Astrocyte (in vitro differentiated cells and primary cell): ENCODE results near the gene RNF169. TPM values are rescaled to one million over a fixed set of nuclear protein-coding genes. Genes with fewer than 3 reads are reported as not detected.

Experiments
- DNase-seq: peaks from one replicate; pipeline ENCODE4 v3.0.0-alpha.2; 2010; ENCODE audit warnings: low read depth
- FAIRE-seq: peaks from 2 replicates; lab custom pipeline; 2011; peaks lifted over from hg19 to GRCh38; lab: Jason Lieb, UNC
- H2AFZ ChIP-seq: 2 replicates; pipeline ENCODE4 v1.6.0; 2012; ENCODE audit warnings: low read depth, low read length, inconsistent platforms
- H3K27ac ChIP-seq: 2 replicates; pipeline ENCODE4 v1.5.1; 2011; ENCODE audit warnings: low read depth, low read length, inconsistent platforms
- H3K27me3 ChIP-seq: 2 replicates; pipeline ENCODE4 v1.6.0; 2011; ENCODE audit warnings: low read length, inconsistent platforms; ENCODE audit not compliant: insufficient read depth
- H3K36me3 ChIP-seq: 2 replicates; pipeline ENCODE4 v1.5.1; 2011; ENCODE audit warnings: low read length, inconsistent platforms; ENCODE audit not compliant: insufficient read depth
- H3K4me1 ChIP-seq: 2 replicates; pipeline ENCODE4 v1.5.1; 2011; ENCODE audit warnings: low read length, inconsistent platforms; ENCODE audit not compliant: insufficient read depth
- H3K4me2 ChIP-seq: 2 replicates; pipeline ENCODE4 v1.6.0; 2012; ENCODE audit warnings: low read length, inconsistent platforms
- H3K4me3 ChIP-seq: 2 replicates; pipeline ENCODE4 v1.5.1; 2011; ENCODE audit warnings: low read depth, mild to moderate bottlenecking, low read length, inconsistent platforms; ENCODE audit not compliant: insufficient read depth
- H3K79me2 ChIP-seq: 2 replicates; pipeline ENCODE4 v1.6.0; 2012; ENCODE audit warnings: mild to moderate bottlenecking, low read length, inconsistent platforms; ENCODE audit not compliant: insufficient read depth
- H3K9ac ChIP-seq: 2 replicates; pipeline ENCODE4 v1.6.0; 2012; ENCODE audit warnings: mild to moderate bottlenecking, low read length, inconsistent platforms
- H3K9me3 ChIP-seq: 2 replicates; pipeline ENCODE4 v1.5.1; 2012; ENCODE audit warnings: low read depth, mild to moderate bottlenecking, low read length, inconsistent platforms; ENCODE audit not compliant: insufficient read depth
- H4K20me1 ChIP-seq: 2 replicates; pipeline ENCODE4 v1.6.0; 2012; ENCODE audit warnings: low read length, inconsistent platforms; ENCODE audit not compliant: insufficient read depth
- H3K27ac Mint-ChIP-seq: one replicate; pipeline ENCODE4 v1.8.0; 2021; ENCODE audit warnings: mild to moderate bottlenecking, mixed read lengths; ENCODE audit not compliant: unreplicated experiment
- H3K27me3 Mint-ChIP-seq: one replicate; pipeline ENCODE4 v1.8.0; 2021; ENCODE audit warnings: low read depth, mixed read lengths; ENCODE audit not compliant: unreplicated experiment
- H3K36me3 Mint-ChIP-seq: one replicate; pipeline ENCODE4 v1.8.0; 2021; ENCODE audit warnings: low read depth, mixed read lengths; ENCODE audit not compliant: unreplicated experiment
- H3K4me1 Mint-ChIP-seq: one replicate; pipeline ENCODE4 v1.8.0; 2021; ENCODE audit warnings: low read depth, mixed read lengths; ENCODE audit not compliant: unreplicated experiment
- H3K4me3 Mint-ChIP-seq: one replicate; pipeline ENCODE4 v1.8.0; 2021; ENCODE audit warnings: mild to moderate bottlenecking, moderate library complexity, mixed read lengths; ENCODE audit not compliant: unreplicated experiment
- H3K9me3 Mint-ChIP-seq: one replicate; pipeline ENCODE4 v1.8.0; 2021; ENCODE audit warnings: mild to moderate bottlenecking, mixed read lengths; ENCODE audit not compliant: unreplicated experiment
- CTCF ChIP-seq: IDR thresholded peaks from 2 replicates; pipeline ENCODE4 v1.5.1; 2011; ENCODE audit warnings: low read depth, mild to moderate bottlenecking, inconsistent platforms, low read length, moderate library complexity; ENCODE audit not compliant: insufficient read depth
- EZH2 ChIP-seq: IDR thresholded peaks from 2 replicates; pipeline ENCODE4 v1.6.1; 2012; ENCODE audit warnings: mild to moderate bottlenecking, low read length, inconsistent platforms; ENCODE audit not compliant: insufficient read depth
- total RNA-seq: library from RNA; stranded (reverse); gene quantifications from 2 replicates; pipeline ENCODE4 v1.2.1, GENCODE V29; 2021

RNF169 gene
- total RNA-seq, 1 donor from 2014 or later = 10.7 TPM

- Mint-ChIP-seq H3K9me3 (no peaks in the 10 kb centered on the region), H3K36me3 (peaks cover 30% of the 10 kb centered on the region), H3K27ac (peak overlapping the region; percentile 26), H3K4me1 (peaks cover 23% of the 10 kb centered on the region), H3K27me3 (no peaks in the 10 kb centered on the region), H3K4me3 (no peak overlapping the region)
- DNase-seq (no peak), FAIRE-seq (no peak)
- H3K79me2 ChIP-seq = no peaks in the 10 kb centered on the region
- H3K27me3 ChIP-seq = no peaks in the 10 kb centered on the region
- no peaks in the 10 kb centered on the region for H3K9me3 ChIP-seq
- no peak for TF ChIP-seq CTCF
- TF ChIP-seq EZH2 = no peak
- H3K4me1 ChIP-seq = peaks cover 4% of the 10 kb centered on the region
- peaks cover 38% of the 10 kb centered on the region for H3K36me3 ChIP-seq
- no peak overlapping the region for H2AFZ ChIP-seq
- H3K27ac ChIP-seq = no peak overlapping the region
- H3K9ac ChIP-seq = no peak overlapping the region
- no peak overlapping the region for H3K4me3 ChIP-seq
- peaks cover 5% of the 10 kb centered on the region for H4K20me1 ChIP-seq
- H3K4me2 ChIP-seq = no peak overlapping the region
Measured at GRCh38 chr11:74839446-74839845, 90.8 kb downstream of the RNF169 start.

DNA sequence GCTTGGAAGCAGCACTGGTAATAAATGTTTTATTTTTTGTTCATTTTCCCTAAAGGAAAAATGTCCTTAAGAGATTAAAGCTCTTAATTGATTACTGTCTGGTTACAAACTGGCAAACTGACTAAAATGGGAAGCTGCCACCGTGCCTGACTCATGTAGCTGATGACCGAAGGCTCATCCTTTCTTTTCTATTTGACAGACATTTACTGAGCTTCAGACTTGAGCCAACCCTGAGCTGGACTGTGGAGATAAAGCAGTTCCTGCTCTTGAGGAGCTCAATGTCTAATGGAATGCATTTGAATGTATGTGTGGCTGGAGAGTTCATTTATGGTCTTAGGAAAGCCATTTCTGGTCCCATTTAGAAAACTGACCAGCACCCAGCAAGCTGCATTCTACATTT, 91.3 kb downstream of the RNF169 start:
- Histone ChIP-seq H2AFZ (no peak overlapping the region), H3K9ac (no peak overlapping the region), H3K4me3 (no peak overlapping the region), H3K79me2 (no peaks in the 10 kb centered on the region), H3K27ac (no peak overlapping the region), H3K4me2 (peak overlapping the region; percentile 7), H3K4me1 (peaks cover 4% of the 10 kb centered on the region), H3K9me3 (no peaks in the 10 kb centered on the region), H3K36me3 (peaks cover 38% of the 10 kb centered on the region), H4K20me1 (peaks cover 5% of the 10 kb centered on the region), H3K27me3 (no peaks in the 10 kb centered on the region)
- no peak overlapping the region for H3K27ac Mint-ChIP-seq
- no peaks in the 10 kb centered on the region for H3K27me3 Mint-ChIP-seq
- TF ChIP-seq CTCF = no peak
- no peak for TF ChIP-seq EZH2
- DNase-seq (peak; percentile 19), FAIRE-seq (no peak)
- peaks cover 23% of the 10 kb centered on the region for H3K4me1 Mint-ChIP-seq
- H3K9me3 Mint-ChIP-seq = no peaks in the 10 kb centered on the region
- no peak overlapping the region for H3K4me3 Mint-ChIP-seq
- peaks cover 27% of the 10 kb centered on the region for H3K36me3 Mint-ChIP-seq

DNA sequence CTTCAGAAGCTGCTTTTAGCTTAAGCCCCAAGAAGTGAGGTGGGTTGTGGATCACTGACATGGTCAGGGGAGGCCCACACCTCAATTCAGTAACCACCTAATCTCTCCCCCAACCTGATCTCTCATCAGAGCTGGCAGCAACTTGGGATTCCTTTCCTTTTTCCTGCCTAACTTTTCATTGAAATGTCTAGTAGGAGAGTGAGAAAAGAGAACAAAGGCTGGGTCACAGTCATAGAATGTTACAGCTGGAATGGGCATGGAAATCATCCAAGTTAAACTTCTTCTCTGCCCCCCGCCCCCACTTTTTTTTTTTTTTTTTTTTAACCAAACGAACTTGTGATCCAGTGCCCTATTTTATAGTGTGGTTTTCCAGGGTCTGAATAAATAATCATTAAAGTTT, 91.8 kb downstream of the RNF169 start:
- Mint-ChIP-seq H3K4me3 (no peak overlapping the region), H3K27me3 (no peaks in the 10 kb centered on the region), H3K4me1 (peaks cover 23% of the 10 kb centered on the region), H3K36me3 (peaks cover 24% of the 10 kb centered on the region), H3K9me3 (no peaks in the 10 kb centered on the region), H3K27ac (no peak overlapping the region)
- DNase-seq (no peak), FAIRE-seq (no peak)
- Histone ChIP-seq H3K9ac (no peak overlapping the region), H2AFZ (no peak overlapping the region), H3K4me2 (peak overlapping the region; percentile 7), H3K27me3 (no peaks in the 10 kb centered on the region), H3K27ac (no peak overlapping the region), H3K4me3 (no peak overlapping the region), H3K4me1 (peaks cover 4% of the 10 kb centered on the region), H4K20me1 (peaks cover 5% of the 10 kb centered on the region), H3K9me3 (no peaks in the 10 kb centered on the region), H3K79me2 (no peaks in the 10 kb centered on the region), H3K36me3 (peaks cover 40% of the 10 kb centered on the region)
- TF ChIP-seq EZH2 (no peak), CTCF (no peak)
